ENCODE results near the gene XPA.

XPA gene

GRCh38 chr9:97737429-97737828, 40.3 kb upstream of the XPA start:
- Histone ChIP-seq H3K9ac (ENCODE audit: low read length) (no peak overlapping the region), H3K27me3 (ENCODE audit: low read length) (no peaks in the 10 kb centered on the region), H3F3A (ENCODE audit: insufficient read depth) (no peaks in the 10 kb centered on the region), H3K36me3 (ENCODE audit: low read length) (no peaks in the 10 kb centered on the region), H2AFZ (ENCODE audit: low read depth, low read length, severe bottlenecking) (no peak overlapping the region), H3K79me2 (ENCODE audit: insufficient read depth, low read length) (no peaks in the 10 kb centered on the region), H3K9me2 (replicated peaks; ENCODE audit: insufficient read depth, low read length) (no peaks in the 10 kb centered on the region), H3K4me3 (ENCODE audit: insufficient read depth, low read length, poor library complexity, severe bottlenecking) (no peak overlapping the region), H4K20me1 (ENCODE audit: low read depth, low read length) (no peaks in the 10 kb centered on the region), H3K4me2 (ENCODE audit: low read depth, low read length, poor library complexity, severe bottlenecking) (no peak overlapping the region), H3K27ac (ENCODE audit: low read depth, low read length) (no peak overlapping the region), H3K9me3 (ENCODE audit: insufficient read depth, low read length) (no peaks in the 10 kb centered on the region)
- TF ChIP-seq EZH2phosphoT487 (conservative IDR thresholded peaks at IDR 0.05; ENCODE audit: low read length) (no peak), CTCF (IDR thresholded peaks at IDR 0.05; ENCODE audit: insufficient read depth, low read length, poor library complexity, severe bottlenecking) (no peak)

GRCh38 chr9:97735070-97735600, 38.0 kb upstream of the XPA start:
- Histone ChIP-seq H3K27me3 (ENCODE audit: low read length) (no peaks in the 10 kb centered on the region), H3K79me2 (ENCODE audit: insufficient read depth, low read length) (no peaks in the 10 kb centered on the region), H2AFZ (ENCODE audit: low read depth, low read length, severe bottlenecking) (no peak overlapping the region), H3K4me2 (ENCODE audit: low read depth, low read length, poor library complexity, severe bottlenecking) (no peak overlapping the region), H4K20me1 (ENCODE audit: low read depth, low read length) (no peaks in the 10 kb centered on the region), H3F3A (ENCODE audit: insufficient read depth) (no peaks in the 10 kb centered on the region), H3K27ac (ENCODE audit: low read depth, low read length) (no peak overlapping the region), H3K9me2 (replicated peaks; ENCODE audit: insufficient read depth, low read length) (no peaks in the 10 kb centered on the region), H3K36me3 (ENCODE audit: low read length) (no peaks in the 10 kb centered on the region), H3K9me3 (ENCODE audit: insufficient read depth, low read length) (no peaks in the 10 kb centered on the region), H3K4me3 (ENCODE audit: insufficient read depth, low read length, poor library complexity, severe bottlenecking) (no peak overlapping the region), H3K9ac (ENCODE audit: low read length) (no peak overlapping the region)
- TF ChIP-seq EZH2phosphoT487 (conservative IDR thresholded peaks at IDR 0.05; ENCODE audit: low read length) (no peak), CTCF (IDR thresholded peaks at IDR 0.05; ENCODE audit: insufficient read depth, low read length, poor library complexity, severe bottlenecking) (no peak)

GRCh38 chr9:97726716-97727115, 29.6 kb upstream of the XPA start:
- H3K9ac ChIP-seq (ENCODE audit: low read length): no peak overlapping the region
- no peak overlapping the region for H2AFZ ChIP-seq (ENCODE audit: low read depth, low read length, severe bottlenecking)
- H3K9me2 ChIP-seq (replicated peaks; ENCODE audit: insufficient read depth, low read length): no peaks in the 10 kb centered on the region
- H4K20me1 ChIP-seq (ENCODE audit: low read depth, low read length): no peaks in the 10 kb centered on the region
- H3K4me2 ChIP-seq (ENCODE audit: low read depth, low read length, poor library complexity, severe bottlenecking): no peak overlapping the region
- H3K79me2 ChIP-seq (ENCODE audit: insufficient read depth, low read length): no peaks in the 10 kb centered on the region
- H3F3A ChIP-seq (ENCODE audit: insufficient read depth): no peaks in the 10 kb centered on the region
- no peaks in the 10 kb centered on the region for H3K36me3 ChIP-seq (ENCODE audit: low read length)
- TF ChIP-seq EZH2phosphoT487 (conservative IDR thresholded peaks at IDR 0.05; ENCODE audit: low read length) (no peak), CTCF (IDR thresholded peaks at IDR 0.05; ENCODE audit: insufficient read depth, low read length, poor library complexity, severe bottlenecking) (no peak)
- H3K9me3 ChIP-seq (ENCODE audit: insufficient read depth, low read length): no peaks in the 10 kb centered on the region
- H3K27me3 ChIP-seq (ENCODE audit: low read length): no peaks in the 10 kb centered on the region
- H3K27ac ChIP-seq (ENCODE audit: low read depth, low read length): no peak overlapping the region
- no peak overlapping the region for H3K4me3 ChIP-seq (ENCODE audit: insufficient read depth, low read length, poor library complexity, severe bottlenecking)
